Brain pericyte (primary cell): ENCODE data around the gene DDX20.

Experiments
- DNase-seq: peaks from one replicate; pipeline ENCODE4 v3.0.0-alpha.2; 2012; ENCODE audit warnings: low read depth, low spot score

Gene DDX20

DNA sequence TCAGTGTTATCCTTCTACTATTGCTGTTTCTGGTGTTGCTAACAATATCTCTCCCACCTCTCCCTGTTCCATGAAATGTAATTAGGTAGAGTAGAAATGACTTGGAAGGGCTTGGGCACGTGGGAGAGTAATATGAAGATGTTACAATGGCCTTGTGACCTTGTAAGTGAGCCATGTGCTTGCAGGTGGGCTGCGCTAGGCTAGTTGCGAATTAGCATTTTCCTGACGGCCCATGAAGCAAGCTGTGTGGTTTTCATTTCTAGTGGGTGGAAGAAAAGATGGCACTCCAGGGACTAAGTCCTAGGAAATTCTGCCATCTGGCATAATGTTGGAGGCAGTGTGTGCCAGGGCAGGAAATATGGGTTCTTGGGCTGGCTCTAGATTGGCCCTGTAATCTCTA is 7.8 kb upstream of the DDX20 start:
- DNase-seq: no peak

DNA sequence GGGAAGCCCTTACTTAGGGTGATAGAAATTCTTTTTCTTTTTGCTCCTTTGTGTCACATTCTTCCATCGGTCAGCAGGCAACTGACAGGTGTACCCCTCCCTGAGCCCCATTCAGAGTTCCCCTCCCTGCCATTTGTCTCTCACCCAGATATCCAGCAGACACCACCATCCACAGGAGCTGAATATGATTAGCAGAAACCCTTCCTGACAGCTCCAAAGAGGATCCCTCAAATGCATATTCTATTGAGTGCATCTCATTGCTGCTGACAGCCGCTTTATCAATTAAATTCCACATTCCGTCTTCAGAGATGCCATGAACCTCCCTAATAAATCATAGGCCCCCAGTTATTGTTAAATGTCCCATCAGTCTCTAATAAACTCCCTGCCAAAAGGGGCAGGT is 6.1 kb upstream of the DDX20 start:
- no peak for DNase-seq

DNA sequence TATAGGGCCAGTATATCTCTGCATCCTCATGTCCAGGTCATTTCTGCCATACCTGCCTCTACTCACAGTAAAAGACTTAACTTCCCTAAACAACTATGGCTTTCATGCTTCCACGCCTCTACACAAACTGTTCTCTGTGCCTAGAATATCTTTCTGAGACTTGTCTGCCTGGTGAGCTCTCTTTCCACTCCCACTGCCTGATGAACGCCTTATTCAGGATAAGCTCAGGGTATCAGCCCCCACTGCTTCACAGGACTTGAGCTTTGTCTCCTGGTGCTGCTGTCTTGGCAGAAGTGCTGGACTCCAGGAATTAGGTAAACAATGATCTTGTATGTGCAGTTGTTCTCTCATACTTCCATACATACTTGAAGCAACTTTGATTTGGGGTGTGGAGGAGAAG is 4.8 kb upstream of the DDX20 start:
- DNase-seq: no peak

DNA sequence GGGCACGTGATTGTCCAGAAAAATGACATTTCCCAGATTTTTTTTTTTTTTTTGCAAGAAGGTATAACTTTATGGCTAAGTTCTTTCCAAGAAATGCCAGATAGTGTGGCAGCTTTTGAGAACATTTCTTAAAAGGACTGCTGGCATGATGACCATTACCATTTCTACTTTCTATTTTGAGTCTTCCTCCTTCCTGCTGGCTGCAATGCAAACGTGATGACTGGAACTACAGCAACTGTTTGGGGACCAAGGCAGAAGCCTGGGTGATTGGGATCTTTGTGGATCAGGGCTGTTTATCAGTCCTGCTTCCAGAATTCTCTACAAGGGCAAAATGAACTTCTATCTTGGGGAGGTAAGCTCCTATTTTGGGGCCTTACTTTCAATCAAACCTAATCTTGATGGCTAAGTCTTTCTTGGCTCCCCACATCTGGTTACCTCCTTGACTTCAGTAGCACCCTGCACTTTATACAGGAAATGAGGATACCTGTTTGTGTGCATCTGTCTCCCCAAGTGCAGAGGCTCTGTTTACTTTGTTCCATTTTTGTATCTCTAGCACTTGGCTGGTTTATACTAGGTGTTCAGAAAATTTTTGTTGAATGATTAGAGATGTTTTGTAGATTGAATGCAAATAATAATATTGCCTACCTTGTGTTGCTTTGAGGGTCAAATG is 3.7 kb upstream of the DDX20 start:
- no peak for DNase-seq

DNA sequence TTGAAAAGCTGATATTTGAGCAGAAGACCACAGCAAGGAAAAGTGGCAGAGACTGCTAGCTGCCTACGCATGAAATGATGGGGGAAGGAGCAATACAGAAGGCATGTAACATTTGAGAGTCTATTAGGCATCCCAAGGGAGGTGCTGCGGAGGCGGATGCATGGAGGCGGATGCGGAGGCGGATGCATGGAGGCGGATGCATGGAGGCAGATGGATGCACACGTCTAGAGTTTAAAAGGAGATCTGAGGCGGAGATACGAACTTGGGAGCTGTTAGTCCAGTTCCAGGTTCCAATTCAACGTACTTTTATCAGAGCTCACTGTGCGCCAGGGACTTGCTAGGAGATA is 744 bp upstream of the DDX20 start:
- DNase-seq: no peak

DNA sequence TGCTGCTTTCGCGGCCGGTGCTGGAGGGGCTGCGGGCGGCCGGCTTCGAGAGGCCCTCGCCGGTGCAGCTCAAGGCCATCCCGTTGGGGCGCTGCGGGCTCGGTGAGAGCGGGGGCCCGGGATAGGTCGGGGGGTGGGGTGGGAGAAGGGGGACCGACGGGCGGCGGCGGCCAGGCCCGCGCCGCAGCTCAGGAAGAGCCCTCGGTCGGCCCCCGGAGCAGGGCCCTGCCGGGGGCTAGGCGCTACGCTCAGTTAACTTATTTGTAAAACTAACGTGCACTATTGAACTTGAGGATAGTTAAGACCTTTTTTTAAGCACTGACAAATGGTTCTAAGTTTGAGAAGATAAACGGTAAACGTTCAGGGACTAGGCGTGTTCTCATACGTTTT is 418 bp downstream of the DDX20 start:
- no peak for DNase-seq

DNA sequence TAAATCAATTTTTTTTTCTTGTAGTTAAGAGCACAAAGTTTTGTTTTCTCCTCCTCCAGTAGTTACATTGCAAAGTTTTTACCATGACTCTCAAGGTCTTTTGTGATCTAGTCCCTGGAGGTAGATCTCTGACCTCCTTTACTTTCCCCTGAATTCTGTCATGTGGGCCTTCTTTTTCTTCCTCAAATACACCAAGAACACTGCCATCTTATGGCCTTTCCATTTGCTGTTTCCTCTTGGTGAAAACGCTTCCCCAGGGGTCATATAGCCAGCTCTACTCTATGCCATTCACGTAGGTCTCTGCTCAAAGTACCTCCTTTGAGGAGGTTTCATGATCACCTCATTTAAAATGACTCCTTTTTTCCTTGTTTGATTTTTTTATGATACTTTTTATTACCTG is 2.7 kb downstream of the DDX20 start:
- DNase-seq: no peak

DNA sequence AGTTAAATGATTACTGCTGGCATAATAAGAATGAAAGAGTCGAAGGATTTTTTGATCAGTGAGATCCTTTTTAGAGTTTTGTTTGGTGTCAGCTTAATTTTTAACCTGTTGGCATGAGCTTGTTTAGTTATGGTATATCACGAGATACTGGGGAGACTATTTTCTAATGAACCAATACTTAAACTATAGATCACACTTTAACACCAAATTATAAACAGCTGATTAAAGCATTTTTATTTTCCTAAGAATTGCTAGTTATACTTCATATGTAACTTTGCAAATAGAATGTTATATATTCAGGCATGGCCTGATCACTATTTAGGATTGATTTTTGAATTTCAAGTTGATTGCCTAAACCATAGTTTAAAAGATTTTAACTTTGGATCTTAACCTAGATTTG is 6.0 kb downstream of the DDX20 start:
- DNase-seq: no peak

DNA sequence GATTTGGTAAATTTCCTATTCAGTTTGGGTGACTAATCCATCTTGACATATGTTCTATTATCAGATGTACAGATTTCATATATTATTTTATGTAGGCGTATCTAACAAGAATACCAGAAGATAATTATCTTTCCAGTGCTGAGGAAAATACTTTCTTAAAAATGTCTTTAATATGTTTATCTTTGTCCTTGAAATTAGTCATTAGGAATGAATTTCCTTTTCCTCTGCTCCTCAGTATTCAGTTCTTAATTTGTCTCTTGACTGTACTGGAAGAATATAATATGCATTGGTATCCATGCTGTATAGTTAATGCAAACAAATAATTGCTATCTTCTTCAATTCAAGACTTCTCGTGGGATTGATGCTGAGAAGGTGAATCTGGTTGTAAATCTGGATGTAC is 6.6 kb downstream of the DDX20 start:
- no peak for DNase-seq

DNA sequence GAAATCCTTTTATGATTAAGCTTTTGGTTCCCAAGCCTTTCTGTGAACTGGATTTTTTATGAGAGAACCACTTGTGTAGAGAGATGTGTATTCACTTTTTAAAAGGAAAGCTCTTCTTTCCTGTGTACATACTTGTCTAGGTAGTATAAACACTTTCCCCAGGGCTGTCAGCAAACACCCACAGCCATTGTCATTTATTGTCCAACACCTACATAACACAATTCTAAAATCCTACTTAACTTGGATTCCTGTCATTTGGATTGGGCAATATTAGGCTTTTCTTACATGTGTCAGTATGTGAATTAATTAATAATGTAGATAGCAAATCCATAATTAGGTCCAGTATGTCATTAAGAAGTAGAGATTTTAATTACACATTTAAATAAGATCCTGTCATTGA is 12.3 kb downstream of the DDX20 start:
- no peak for DNase-seq

DNA sequence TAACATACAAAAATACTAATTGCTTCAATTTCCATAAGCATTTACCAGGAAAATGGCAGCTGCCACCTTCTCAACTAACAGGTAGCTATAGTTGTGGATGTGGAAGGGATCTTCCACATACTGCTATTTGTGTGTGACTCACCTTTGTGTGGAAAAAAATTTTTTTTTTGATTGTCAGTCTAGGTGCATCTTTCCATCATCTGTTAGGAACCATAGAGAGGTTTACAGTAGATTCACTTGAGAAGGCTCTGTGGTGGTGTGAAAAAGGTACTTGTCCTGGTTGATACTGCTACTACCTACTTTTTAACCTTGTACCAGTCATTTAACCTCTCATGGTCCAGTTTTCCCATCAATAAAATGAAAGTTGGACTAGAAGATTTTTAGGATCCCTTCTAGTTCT is 12.9 kb downstream of the DDX20 start:
- DNase-seq: no peak

DNA sequence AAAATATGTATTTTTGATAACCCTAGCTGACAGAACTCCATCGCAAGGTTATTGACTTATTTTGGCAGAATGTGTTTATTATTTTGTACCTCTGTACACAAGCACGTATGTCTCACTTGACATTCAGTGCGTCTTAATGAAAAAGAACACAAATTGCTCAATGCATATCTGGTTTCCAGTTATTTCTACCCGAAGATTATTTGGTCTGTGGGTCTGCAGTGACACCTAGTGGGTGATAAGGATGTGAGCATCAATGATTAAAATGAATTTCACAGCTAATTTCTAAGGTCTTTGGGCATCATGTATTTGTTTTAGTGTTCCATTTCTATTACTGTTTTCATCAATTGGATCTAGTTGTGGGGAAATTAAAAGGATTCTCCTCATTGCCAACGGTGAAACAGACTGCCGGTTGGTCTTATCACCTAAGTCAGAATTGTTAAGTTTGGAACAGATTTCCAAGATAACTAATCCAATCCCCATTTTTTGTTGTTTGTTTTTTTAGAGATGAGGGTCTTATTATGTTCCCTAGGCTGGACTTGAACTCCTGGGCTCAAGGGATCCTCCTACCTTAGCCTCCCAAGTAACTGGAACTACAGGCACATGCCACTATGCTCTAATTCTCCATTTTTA is 13.9 kb downstream of the DDX20 start:
- peak; percentile 27 for DNase-seq

DNA sequence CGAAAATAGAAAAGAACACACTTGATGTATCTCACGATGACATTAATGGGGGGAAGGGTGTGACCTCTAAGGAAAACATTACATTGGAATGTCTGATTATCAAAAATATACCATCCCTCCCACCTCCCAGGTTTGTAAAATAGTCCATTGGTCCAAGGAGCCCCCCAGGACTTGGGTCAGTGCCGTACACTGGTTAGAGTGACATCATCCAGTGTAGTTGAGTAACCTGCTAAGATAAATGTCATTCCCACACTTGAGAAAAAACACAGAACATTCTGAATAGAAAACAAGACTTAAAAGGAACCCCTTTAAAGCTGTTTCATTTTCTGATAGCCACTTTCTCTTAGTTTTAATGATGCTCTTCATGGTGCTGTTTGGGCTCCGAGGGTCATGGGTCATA is 15.2 kb downstream of the DDX20 start:
- DNase-seq: no peak

DNA sequence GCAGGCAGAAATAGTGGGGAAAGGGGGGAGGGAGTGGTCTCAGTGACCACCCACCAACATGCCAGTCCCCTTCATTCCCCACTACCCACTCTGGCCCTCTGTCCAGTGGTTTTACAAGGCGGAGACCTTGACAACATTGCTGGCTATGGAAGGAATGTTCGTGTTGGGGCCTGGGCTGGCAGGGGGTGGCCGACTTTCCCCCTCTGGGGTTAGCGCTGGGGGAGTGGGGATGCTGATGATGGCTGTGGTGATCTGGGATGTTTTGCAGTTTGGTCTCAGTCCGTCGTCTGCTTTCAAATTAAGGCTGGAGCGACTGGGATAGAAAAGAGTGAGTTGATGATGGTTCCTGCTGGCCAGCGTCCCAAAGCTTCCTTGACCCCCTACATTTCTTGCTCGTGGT is 20.3 kb downstream of the DDX20 start:
- no peak for DNase-seq

DNA sequence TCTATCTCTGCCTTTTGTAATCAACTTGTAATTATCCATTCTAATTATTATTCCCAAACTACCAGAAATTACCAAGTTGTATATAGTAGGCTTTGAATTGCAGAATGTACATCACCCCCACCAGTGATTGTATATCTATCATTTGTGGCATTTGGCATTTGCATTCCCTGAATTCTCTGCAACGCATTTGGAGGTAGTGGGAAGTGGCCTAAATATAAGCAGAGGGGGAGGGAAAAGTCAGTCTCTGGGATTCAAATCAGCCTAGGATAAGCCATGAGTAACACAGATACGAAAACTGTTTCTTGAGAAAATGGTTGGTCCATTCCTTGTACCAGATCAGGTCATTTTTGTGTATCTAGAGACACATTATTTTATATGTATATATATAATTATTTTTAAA is 20.7 kb downstream of the DDX20 start:
- DNase-seq: no peak

DNA sequence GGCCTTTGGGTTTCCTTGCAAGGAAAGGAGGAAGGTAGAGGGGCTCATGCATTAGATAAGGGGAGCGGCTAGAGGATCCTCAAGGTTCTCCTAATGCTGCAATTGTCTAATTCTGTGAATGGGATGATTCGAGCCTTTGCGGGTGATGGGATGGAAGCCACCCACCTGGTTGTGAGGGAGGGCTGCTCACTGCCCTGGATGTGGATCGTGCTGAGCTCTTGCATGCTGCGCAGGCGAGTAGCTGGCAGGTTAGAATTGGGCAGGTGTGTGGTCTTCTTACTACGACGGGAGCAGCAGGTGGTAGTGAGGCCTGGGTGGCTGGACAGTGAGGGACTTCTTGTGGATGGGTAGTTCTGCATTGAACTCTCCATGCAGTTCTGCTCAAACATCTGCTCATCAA is 21.2 kb downstream of the DDX20 start:
- DNase-seq: no peak

DNA sequence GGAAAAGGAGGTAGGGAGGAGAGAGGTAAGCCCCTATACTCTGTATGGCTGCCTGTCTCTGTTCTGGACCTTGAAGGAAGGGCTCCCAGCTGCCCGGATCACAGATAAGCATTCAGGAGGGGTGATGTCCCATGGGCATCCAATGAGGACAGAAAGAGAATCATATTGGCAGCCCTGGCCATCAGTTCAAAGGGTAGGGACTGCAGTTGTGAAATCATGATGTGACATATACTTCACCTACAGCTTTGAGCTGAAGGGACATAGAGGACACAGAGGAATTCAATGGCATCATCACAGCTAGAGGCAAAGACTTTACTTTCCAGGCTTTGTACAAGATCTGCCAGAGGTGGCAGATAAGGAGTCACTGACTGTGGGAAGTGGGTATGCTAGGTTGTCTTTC is 21.6 kb downstream of the DDX20 start:
- DNase-seq: no peak

DNA sequence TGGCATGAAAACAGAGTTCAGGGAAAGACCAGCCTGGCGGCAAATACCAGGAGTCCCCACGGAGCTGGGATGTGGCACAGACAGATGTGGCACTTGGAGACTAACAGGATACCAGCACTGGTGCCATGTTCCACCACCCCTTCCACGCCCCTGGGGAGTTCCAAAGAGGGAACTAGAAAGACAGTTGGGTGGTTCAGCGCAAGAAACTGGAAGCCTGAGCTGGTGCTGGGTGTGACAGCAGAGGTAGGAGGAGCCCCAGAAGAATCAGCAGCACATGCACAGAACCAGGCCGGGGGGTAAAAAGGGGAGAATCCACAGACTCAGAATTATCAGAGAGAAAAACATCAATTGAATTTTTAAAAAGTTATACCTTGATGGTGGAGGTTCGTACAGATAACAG is 22.4 kb downstream of the DDX20 start:
- no peak for DNase-seq

DNA sequence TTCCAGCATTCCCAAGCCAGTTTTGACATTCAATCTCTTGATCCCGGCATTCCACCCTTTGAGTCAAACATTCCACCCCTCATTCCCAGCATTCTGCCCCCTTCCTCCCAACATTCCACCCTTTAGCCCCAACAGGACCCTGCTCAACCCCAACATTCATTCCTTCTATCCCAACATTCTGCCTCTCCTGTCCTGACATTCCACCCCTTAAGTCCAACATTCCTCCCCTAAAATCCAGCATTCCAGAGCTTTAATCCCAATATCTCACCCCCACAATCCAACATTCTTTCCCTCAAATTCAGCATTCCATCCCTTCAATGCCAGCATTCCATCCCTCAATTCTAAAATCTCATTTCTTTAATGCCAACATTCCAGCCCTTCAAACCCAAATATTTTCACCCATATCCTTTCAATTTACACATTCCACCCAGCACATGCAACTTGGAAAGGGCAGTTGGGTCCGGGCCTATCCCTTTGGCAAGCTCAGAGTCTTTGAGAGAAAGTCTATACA is 22.9 kb downstream of the DDX20 start:
- DNase-seq: no peak

DNA sequence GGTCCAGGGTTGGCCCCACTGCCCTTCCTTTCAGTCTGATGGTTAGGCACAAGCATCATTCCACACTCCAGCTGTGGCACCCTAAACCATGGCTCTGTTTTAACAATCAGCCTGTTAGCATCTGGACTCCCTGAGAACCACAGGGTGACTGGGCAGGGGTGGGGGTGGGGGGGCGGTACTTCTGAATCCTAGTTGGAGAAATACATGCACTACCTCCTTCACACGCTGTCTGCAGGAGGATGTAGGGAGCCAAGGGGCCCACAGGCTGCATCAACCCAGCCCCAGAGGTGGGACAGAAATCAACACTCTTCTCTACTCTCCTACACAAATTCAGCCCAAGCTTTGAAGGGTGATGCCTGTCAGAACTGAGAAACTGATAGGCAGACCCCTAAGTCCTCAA is 23.8 kb downstream of the DDX20 start:
- DNase-seq: no peak

DNA sequence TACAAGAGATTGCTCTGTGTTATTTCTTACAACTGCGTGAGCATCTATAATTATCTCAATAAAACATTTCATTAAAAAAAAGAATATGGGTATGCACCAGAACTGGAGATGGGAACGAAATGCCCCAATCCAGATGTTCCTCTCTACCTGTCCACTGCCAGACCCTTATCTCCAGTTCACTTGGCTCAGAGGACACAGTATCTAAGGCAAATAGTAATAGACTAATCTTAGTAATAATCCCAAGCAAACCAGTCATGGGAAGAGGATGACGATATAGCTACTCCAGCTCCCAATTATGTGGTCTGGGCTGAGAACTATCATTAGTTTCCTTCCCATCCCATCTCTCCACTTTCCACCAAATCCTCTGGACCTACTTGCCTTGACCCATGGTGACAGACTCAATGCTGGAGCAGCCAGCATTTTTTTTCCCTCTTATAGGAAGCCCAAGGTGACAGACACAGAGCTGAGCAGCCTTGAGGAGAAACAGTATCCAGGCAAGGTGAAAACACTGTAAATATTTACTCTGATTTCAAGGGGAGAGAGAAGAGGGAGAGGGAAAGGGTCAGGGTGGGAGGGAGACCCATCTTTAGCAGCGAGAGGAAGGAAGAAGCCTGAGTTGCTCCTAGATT is 28.7 kb downstream of the DDX20 start:
- no peak for DNase-seq

DNA sequence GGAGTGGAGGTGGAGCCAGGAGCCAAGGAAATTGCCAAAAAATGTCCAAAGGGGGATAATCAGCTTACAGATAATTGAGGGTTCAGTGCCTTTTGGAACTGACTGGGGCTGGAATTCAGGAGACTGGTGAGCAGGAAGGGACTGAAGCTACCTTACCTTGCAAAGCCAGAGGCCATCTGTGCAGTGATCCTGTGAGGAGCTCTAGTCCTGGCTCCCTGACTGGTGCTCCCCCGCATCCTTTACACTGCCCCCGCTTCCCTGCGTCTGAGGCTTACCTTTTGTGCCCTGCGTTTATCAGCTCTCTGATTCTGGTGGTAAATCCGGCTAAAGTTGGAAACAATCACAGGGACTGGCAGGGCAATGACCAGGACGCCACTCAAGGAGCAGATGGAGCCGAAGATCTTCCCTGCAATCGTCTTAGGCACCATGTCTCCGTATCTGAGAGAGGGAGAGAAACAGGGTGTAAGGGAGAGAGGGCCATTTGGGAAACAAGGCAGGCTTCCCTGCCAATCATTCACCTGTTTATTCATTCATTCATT is 31.0 kb downstream of the DDX20 start:
- DNase-seq: no peak

DNA sequence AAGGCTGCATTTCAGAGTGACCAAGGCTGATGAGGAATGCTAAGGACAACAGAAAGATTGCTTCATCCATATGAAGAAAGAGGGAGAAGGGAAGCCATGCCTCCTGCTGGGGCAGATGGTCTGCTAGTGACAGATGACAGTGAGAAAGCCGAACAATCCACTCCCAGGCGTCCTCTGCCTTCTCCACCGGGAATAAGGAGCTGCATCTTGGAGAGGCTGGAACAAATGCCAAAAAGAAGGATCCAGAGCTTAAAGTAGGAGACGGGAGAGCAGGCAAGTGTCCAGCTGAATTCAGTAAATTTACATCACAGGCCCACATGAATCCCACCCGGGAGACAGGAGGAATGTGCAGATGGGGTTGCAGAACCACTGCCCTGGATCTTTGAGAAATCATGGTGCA is 33.4 kb downstream of the DDX20 start:
- DNase-seq: no peak
